ENCODE measurements around the gene CEP72.

GRCh38 chr5:583645-584044 lies 28.5 kb upstream of the CEP72 start:
- TF ChIP-seq EZH2 (IDR thresholded peaks at IDR 0.05; ENCODE audit: low read length, unreplicated experiment) (no peak), EZH2phosphoT487 (IDR thresholded peaks at IDR 0.05; ENCODE audit: borderline replicate concordance, low read length) (no peak)
- TF ChIP-seq, protein P1, sequence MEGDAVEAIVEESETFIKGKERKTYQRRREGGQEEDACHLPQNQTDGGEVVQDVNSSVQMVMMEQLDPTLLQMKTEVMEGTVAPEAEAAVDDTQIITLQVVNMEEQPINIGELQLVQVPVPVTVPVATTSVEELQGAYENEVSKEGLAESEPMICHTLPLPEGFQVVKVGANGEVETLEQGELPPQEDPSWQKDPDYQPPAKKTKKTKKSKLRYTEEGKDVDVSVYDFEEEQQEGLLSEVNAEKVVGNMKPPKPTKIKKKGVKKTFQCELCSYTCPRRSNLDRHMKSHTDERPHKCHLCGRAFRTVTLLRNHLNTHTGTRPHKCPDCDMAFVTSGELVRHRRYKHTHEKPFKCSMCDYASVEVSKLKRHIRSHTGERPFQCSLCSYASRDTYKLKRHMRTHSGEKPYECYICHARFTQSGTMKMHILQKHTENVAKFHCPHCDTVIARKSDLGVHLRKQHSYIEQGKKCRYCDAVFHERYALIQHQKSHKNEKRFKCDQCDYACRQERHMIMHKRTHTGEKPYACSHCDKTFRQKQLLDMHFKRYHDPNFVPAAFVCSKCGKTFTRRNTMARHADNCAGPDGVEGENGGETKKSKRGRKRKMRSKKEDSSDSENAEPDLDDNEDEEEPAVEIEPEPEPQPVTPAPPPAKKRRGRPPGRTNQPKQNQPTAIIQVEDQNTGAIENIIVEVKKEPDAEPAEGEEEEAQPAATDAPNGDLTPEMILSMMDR (conservative IDR thresholded peaks at IDR 0.05; ENCODE audit: low read depth, low read length): no peak
